Measurements from ENCODE around the gene FAM53A.

DNA sequence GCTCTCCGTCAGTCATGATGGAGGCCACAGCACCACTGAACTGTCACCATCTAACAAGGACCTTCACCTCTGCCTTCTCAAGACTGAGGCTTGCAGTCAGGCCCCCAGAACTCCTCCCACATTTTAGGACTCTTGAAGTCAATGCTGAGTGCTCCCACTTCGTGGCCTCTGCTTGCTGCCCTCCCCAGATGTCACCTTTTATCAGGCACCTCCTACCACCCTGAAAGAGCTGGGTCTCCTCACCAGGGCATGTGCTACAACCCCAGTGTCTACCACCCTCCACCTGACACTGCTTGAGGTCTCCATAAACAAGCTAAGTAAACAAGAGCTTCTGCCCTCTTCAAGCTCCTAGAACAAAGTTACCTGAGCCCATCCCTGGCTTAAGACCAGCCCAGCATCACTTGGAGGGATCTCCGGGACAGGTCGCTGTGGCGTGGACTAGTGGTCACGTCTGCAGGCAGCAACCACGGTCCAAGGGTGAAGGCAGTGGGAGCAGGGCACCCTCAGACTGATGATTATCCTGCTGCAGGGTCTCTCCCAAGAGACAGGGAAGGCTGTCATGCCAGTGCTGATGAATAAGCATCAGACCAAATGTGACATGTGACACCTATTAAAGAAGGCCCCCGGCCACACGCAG, 7.7 kb upstream of the FAM53A start:
- no peak for TF ChIP-seq POLR2A (IDR thresholded peaks at IDR 0.05; ENCODE audit: low read length)
- TF ChIP-seq GATA1 (IDR thresholded peaks at IDR 0.05; ENCODE audit: low read depth, low read length), result no peak

Measured in erythroblast (primary cell).